Activated CD4-positive, alpha-beta T cell treated with anti-CD3 and anti-CD28 coated beads for 36 hours (primary cell): Measurements from ENCODE around the gene TEX38. TPM values are rescaled to one million over a fixed set of nuclear protein-coding genes. Genes with fewer than 3 reads are reported as not detected.
"Not testable (repeated sequence)": the region's sequence is repeated elsewhere in the genome, so short reads cannot be mapped to it uniquely, and the experiment has no call there.

Source experiments
- ATAC-seq: fragments of 200-7000 bp; cut with Tn5 transposase; one replicate; pipeline ENCODE4 v1.10.0; 2021; ENCODE audit warnings: mild to moderate bottlenecking, moderate library complexity
- CTCF ChIA-PET: fragments of 350-600 bp; sonication (Branson Sonifier 250); formaldehyde crosslinking; loops from one replicate; lab custom pipeline; 2021; ENCODE audit warnings: antibody characterized with exemption; lab: Charles Lee
- POLR2A ChIA-PET: fragments of 350-600 bp; sonication (Branson Sonifier 250); formaldehyde crosslinking; loops from one replicate; lab custom pipeline; 2021; ENCODE audit warnings: antibody characterized with exemption, inconsistent platforms; lab: Charles Lee
- DNase-seq: peaks from one replicate; pipeline ENCODE4 v3.0.0-alpha.2; 2020
- H3K27ac Mint-ChIP-seq: one replicate; pipeline ENCODE4 v1.8.0; 2021; ENCODE audit warnings: mixed read lengths
- H3K27me3 Mint-ChIP-seq: one replicate; pipeline ENCODE4 v1.8.0; 2021; ENCODE audit warnings: mixed read lengths
- H3K36me3 Mint-ChIP-seq: one replicate; pipeline ENCODE4 v1.8.0; 2021; ENCODE audit warnings: low read depth, mixed read lengths
- H3K4me1 Mint-ChIP-seq: one replicate; pipeline ENCODE4 v1.8.0; 2021; ENCODE audit warnings: mixed read lengths
- H3K4me3 Mint-ChIP-seq: one replicate; pipeline ENCODE4 v1.8.0; 2021; ENCODE audit warnings: mild to moderate bottlenecking, moderate library complexity, mixed read lengths
- H3K9me3 Mint-ChIP-seq: one replicate; pipeline ENCODE4 v1.8.0; 2021; ENCODE audit warnings: low read depth, mixed read lengths
- intact Hi-C, 2 experiments: fragments of 100-400 bp; cut with DNase I in 1 of 2; cut with micrococcal nuclease in 1 of 2; formaldehyde crosslinking; loops; one replicate each; pipeline versions ENCODE4 v1.14.2 to v1.15.1; 2022 to 2024; cut with DNase I, micrococcal nuclease
- total RNA-seq, 2 experiments: library from RNA; stranded (reverse); gene quantifications; one replicate each; pipeline ENCODE4 v1.2.3, GENCODE V29; 2021

TEX38 gene
- total RNA-seq, 2 experiments from 2014 or later = 0.18 TPM; not detected in 1

DNA sequence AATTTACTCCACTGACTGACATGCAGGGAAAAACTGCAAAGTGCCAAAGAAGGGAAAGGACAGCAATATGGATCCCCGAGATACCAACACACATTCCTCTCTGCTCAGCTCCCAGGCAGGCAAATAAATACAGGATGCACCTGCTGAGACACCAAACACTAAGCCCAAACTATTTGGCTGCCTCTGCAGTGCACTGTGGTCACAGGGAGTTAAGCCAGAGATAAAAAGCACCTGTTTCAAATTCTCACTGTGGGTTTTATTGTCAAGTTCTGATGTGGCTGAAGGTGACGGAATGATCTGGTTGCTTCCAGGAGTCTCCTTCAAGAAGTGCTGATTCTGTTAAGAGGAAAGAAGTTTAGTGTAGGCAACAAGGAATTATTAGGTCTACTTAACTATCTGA, 17.7 kb downstream of the TEX38 start:
- Mint-ChIP-seq H3K9me3 (no peaks in the 10 kb centered on the region), H3K4me1 (peaks cover 10% of the 10 kb centered on the region), H3K4me3 (no peak overlapping the region), H3K27me3 (no peaks in the 10 kb centered on the region), H3K27ac (no peak overlapping the region), H3K36me3 (peaks cover 49% of the 10 kb centered on the region)
- intact Hi-C loops = no loop called here
- CTCF ChIA-PET = no interaction called here
- DNase-seq (no peak), ATAC-seq (no peak)
- POLR2A ChIA-PET = no interaction called here

DNA sequence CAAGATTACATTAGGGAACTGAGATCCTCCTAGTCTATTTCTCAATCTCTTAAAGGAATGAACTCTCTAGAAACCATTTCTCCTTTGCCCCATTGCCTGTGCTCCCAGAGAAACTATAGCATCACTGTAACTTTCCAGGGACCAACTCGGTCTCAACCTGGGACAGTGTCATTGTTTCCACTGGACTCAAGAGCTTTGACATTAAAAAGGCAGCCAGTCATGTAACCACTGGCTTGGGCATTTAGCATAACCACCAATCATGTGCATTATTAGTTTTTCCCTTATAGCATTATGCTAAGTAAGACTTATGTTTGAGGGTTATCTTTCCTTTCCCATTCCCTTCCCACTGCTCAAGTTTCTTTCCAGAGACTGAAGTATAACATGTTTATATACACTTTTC, 18.2 kb downstream of the TEX38 start:
- ATAC-seq (no peak), DNase-seq (no peak)
- ChIA-PET CTCF (interaction anchor here (0.7 kb wide), 1 partner anchor 83 kb away, joined by 3 read pairs; no protein-coding TSS in a partner anchor), POLR2A (no interaction called here)
- Mint-ChIP-seq H3K9me3 (no peaks in the 10 kb centered on the region), H3K4me1 (peaks cover 7% of the 10 kb centered on the region), H3K4me3 (no peak overlapping the region), H3K27ac (no peak overlapping the region), H3K36me3 (peaks cover 49% of the 10 kb centered on the region), H3K27me3 (no peaks in the 10 kb centered on the region)
- intact Hi-C loops = no loop called here

DNA sequence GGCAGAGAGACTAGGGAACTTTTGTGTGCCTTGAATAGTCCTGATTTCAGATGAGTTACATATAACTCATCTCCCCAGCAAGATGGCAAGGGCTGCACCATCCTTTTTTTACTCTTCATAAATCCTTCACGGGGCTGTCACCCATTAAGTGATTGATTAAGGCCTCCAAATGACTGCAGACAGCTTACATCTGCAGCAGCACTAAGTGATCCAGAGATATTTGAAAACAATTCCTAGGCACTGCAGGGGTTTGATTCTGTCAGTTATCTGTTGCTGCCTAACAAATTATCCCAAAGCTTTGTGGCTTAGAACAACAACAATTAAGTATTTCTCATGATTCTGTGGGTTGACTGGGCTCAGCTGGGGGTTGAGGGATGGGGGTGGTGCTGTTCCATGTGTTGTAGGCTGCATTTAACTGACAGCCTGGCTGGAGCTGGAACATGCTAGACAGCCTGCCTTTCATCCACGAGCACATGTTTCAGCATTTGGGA, 19.3 kb downstream of the TEX38 start:
- no peak for ATAC-seq

DNA sequence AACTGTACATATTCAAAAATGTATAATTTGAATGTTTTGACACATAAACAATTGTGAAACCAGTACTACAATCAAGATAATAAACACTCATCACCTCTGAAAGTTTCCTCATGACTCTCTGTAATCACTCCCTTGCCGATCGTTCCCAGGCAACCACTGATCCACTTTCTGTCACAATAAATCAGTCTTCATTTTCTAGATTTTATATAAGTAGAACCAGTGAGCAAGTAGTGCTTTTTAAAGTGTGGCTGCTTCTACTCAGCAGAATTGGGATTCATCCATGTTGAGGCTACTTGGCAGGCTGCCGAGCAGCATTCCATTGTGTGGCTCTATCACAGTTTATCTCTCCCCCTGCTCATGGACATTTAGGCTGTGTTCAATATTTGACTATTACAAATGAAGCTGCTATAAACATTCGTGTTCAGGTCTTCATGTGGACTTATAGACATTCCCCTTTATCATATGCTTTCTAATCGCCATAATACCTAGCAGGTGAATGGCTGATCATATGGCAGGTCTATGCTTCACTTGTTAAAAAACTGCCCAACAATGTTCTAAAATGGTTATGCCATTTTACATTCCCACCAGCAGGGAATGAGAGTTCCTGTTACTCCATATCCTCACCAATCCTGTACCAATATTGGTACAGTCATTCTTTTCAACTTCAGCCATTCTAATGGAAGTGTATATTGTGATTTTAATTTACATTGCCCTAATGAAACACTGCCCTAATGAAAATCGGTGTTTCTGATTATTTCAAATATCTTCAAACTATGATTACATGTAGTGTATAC, 20.5 kb downstream of the TEX38 start:
- Mint-ChIP-seq H3K36me3 (peaks cover 59% of the 10 kb centered on the region), H3K4me1 (peaks cover 6% of the 10 kb centered on the region), H3K27me3 (no peaks in the 10 kb centered on the region), H3K27ac (no peak overlapping the region), H3K4me3 (no peak overlapping the region), H3K9me3 (no peaks in the 10 kb centered on the region)
- no peak for DNase-seq
- ChIA-PET POLR2A (no interaction called here), CTCF (no interaction called here)
- no peak for ATAC-seq
- intact Hi-C loops = no loop called here

More for the DNA sequence above, 19.3 kb downstream of the TEX38 start:
- POLR2A ChIA-PET = interaction anchor here (0.6 kb wide), 1 partner anchor 9 kb away, joined by 3 read pairs; no protein-coding TSS in a partner anchor
- Mint-ChIP-seq H3K4me3 (no peak overlapping the region), H3K4me1 (peaks cover 6% of the 10 kb centered on the region), H3K9me3 (no peaks in the 10 kb centered on the region), H3K27me3 (no peaks in the 10 kb centered on the region), H3K36me3 (peaks cover 56% of the 10 kb centered on the region), H3K27ac (no peak overlapping the region)
- CTCF ChIA-PET = interaction anchor here (0.5 to 0.8 kb wide), 2 partner anchors 13 to 24 kb away, joined by 3 read pairs; no protein-coding TSS in a partner anchor
- intact Hi-C loops = no loop called here
- DNase-seq = no peak

DNA sequence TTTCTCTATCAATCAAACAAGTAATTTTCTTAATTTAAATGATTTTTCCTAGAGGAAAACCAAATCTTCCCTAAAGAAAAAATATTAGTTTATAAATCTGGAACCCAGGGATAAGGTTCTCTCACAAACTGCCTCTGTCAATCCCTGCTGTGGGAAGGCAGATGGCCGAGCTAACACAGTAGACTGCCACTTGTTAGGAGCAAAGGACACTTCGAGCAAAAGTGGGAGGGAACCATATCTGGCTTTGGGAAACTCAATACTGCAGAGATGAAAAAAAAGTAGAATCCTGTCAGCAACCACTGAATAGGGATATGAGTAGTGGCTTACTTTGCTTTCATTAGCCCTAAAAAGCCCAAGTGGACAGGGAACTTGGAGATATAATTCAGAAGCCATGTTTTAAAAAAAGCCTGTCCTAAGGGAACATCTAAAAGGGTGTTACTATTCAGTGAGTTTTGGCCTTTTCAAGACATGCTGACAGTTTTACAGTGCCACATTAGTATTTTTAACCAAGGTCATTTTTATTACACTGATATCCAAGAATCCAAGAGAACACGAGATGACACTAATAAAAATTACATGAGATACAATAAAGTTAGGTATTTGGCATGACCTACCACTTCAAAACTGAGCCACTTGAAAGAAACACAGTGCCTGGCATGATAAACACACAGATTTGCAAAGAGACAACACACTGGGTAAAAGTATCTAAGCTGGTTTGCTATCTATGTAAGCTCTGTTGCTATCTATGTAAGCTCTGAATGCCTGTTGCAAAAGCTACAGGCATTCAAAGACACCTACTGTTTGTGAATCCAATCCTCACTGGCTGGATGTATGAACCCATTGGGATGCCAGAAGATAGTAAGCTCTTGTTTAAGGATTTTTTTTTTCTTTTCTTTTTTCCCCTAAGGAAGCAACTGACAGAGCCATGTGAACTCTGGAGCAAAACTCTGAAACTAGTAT, 21.4 kb downstream of the TEX38 start:
- CTCF ChIA-PET = interaction anchor here (0.6 to 0.7 kb wide), 2 partner anchors 17 to 145 kb away, joined by 3 read pairs; no protein-coding TSS in a partner anchor
- peaks cover 60% of the 10 kb centered on the region for H3K36me3 Mint-ChIP-seq

DNA sequence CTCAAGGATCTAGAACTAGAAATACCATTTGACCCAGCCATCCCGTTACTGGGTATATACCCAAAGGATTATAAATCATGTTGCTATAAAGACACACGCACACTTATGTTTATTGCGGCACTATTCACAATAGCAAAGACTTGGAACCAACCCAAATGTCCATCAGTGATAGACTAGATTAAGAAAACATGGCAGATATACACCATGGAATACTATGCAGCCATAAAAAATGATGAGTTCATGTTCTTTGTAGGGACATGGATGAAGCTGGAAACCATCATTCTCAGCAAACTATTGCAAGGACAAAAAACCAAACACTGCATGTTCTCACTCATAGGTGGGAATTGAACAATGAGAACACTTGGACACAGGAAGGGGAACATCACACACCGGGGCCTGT, 23.0 kb downstream of the TEX38 start:
- ATAC-seq, H3K9me3 Mint-ChIP-seq, H3K4me3 Mint-ChIP-seq, CTCF ChIA-PET, H3K27ac Mint-ChIP-seq, DNase-seq, H3K27me3 Mint-ChIP-seq, POLR2A ChIA-PET, intact Hi-C loops: not testable (repeated sequence)
- Mint-ChIP-seq H3K36me3 (peaks cover 48% of the 10 kb centered on the region), H3K4me1 (peaks cover 10% of the 10 kb centered on the region)

More for the DNA sequence above, 21.4 kb downstream of the TEX38 start:
- intact Hi-C loops = no loop called here
- no peak for DNase-seq
- POLR2A ChIA-PET = no interaction called here
- no peaks in the 10 kb centered on the region for H3K27me3 Mint-ChIP-seq
- H3K9me3 Mint-ChIP-seq = no peaks in the 10 kb centered on the region
- no peak for ATAC-seq
- H3K4me3 Mint-ChIP-seq = no peak overlapping the region
- H3K27ac Mint-ChIP-seq = no peak overlapping the region
- peaks cover 3% of the 10 kb centered on the region for H3K4me1 Mint-ChIP-seq

DNA sequence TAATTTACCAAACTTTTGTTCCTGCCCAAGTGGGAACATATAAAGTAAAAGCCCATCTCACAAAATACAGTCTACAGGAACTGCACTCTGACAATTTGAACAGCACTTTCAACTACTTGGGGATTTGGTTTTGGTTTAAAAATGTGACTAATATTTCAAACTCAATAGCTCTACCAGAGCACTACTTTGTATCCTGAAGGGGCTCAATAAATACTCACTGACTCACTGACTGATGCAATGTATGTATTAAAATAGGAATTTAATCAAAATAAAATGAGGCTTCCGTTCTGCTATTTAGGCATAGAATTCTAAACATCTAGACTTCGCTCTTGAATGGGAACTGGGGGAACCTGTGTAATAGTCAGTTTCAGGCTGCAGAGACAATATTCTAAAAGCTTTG, 25.4 kb downstream of the TEX38 start:
- ATAC-seq (no peak), DNase-seq (no peak)
- Mint-ChIP-seq H3K27ac (no peak overlapping the region), H3K27me3 (no peaks in the 10 kb centered on the region), H3K9me3 (no peaks in the 10 kb centered on the region), H3K36me3 (peaks cover 41% of the 10 kb centered on the region), H3K4me3 (no peak overlapping the region), H3K4me1 (peaks cover 15% of the 10 kb centered on the region)
- CTCF ChIA-PET = no interaction called here
- intact Hi-C loops = no loop called here
- POLR2A ChIA-PET = no interaction called here

DNA sequence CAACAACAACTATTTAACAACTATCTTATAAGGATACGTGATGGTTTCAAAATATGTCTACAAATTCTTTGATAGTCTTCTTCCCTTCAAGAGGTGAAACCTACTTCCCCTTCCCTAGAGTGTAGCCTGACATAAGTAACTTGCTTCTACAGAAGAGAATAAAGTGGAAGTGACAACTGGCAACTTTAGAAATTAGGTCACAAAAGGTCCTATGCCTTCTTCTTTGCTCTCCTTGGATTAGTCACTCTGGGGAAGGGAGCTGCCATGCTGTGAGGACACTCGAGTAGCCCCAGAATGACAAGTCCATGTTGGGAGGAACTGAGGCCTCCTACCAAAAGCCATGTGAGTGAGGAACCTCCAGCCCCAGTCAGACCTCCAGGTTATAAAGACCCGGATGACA, 28.0 kb downstream of the TEX38 start:
- ChIA-PET POLR2A (no interaction called here), CTCF (interaction anchor here (1.2 to 2.8 kb wide), 3 partner anchors 12 to 21 kb away, joined by 3 to 10 read pairs (median 3); no protein-coding TSS in a partner anchor)
- Mint-ChIP-seq H3K4me1 (peaks cover 24% of the 10 kb centered on the region), H3K36me3 (peaks cover 41% of the 10 kb centered on the region), H3K9me3 (no peaks in the 10 kb centered on the region), H3K27ac (no peak overlapping the region), H3K4me3 (no peak overlapping the region), H3K27me3 (no peaks in the 10 kb centered on the region)
- DNase-seq (no peak), ATAC-seq (peak; percentile 23)
- intact Hi-C loops = no loop called here

DNA sequence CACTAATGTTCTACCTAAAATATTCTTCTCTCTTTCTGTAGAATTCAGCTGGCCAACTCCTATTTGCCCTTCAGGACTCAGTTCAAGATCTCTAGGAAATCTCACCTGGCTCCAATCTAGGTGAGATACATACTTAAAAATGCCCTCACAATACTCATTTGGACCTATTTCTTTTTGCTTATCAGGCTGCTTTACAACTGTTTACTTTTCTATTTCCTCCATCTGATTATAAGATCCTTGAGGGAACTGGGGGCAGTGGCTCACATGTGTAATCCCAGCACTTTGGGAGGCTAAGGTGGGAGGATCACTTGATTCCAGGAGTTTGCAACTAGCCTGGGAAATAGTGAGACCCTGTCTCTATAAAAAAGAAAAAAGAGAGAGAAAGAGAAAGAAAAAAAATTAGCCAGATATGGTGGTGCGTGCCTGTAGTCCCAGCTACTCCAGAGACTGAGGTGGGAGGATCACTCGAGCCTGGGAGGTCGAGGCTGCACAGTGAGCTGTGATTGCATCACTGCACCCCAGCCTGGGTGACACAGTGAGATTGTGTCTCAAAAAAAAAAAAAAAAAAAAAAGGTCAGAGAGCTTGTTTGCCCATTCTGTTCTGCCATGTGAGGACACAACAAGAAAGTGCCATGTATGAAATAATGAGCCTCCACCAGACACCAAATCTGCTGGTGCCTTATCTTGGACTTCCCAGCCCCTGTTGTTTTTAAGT, 32.4 kb downstream of the TEX38 start:
- no peaks in the 10 kb centered on the region for H3K9me3 Mint-ChIP-seq
- no peak for DNase-seq
- CTCF ChIA-PET = interaction anchor here (0.8 kb wide), 1 partner anchor 13 kb away, joined by 3 read pairs; no protein-coding TSS in a partner anchor
- H3K27me3 Mint-ChIP-seq = no peaks in the 10 kb centered on the region
- peaks cover 21% of the 10 kb centered on the region for H3K4me1 Mint-ChIP-seq
- intact Hi-C loops = no loop called here
- ATAC-seq = no peak
- H3K4me3 Mint-ChIP-seq = no peak overlapping the region
- H3K27ac Mint-ChIP-seq = peak overlapping the region; percentile 19
- POLR2A ChIA-PET = no interaction called here
- H3K36me3 Mint-ChIP-seq = peaks cover 34% of the 10 kb centered on the region

DNA sequence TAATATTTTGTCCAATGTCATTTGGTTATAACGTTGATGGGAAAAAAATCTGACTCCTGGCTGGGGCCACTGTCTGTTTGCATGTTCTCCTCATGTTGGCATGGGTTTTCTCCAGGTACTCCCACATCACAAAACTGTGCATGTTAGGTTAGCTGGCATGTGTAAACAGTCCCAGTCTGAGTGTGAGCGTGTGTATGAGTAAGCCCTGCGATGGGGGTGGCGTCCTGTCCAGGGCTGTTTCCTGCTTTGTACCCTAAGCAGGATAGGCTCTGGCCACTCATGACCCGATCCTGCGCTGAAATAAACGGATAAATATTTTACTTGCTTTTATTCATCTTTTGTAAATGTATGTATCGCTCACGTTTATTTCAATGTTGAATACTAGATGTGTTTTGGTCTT, 33.8 kb downstream of the TEX38 start:
- intact Hi-C loops = no loop called here
- no peaks in the 10 kb centered on the region for H3K27me3 Mint-ChIP-seq
- ATAC-seq (peak; percentile 51), DNase-seq (no peak)
- H3K9me3 Mint-ChIP-seq = no peaks in the 10 kb centered on the region
- H3K36me3 Mint-ChIP-seq = peaks cover 39% of the 10 kb centered on the region
- CTCF ChIA-PET = no interaction called here
- H3K4me3 Mint-ChIP-seq = no peak overlapping the region
- POLR2A ChIA-PET = no interaction called here
- H3K4me1 Mint-ChIP-seq = peaks cover 17% of the 10 kb centered on the region
- no peak overlapping the region for H3K27ac Mint-ChIP-seq

DNA sequence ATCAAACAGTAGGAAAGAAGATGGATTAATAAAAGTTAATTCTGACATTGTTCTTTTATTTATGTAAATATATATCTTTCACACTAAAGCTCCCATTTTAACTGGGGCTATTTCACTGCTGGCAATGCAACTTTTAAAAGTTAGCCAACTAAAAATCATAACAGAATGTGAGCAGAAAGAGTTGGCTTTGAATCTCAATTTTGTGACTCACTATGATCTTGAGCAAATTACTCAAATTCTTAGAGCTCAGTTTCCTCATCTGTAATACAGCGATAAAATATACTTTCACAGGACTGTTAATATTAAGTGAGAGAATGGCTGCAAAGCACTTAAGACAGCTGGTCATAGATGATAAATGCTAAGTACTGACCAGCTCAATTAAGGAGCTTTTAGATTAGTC, 36.5 kb downstream of the TEX38 start:
- Mint-ChIP-seq H3K27me3 (no peaks in the 10 kb centered on the region), H3K36me3 (peaks cover 45% of the 10 kb centered on the region), H3K4me3 (no peak overlapping the region), H3K9me3 (no peaks in the 10 kb centered on the region), H3K4me1 (peaks cover 19% of the 10 kb centered on the region), H3K27ac (no peak overlapping the region)
- ATAC-seq (no peak), DNase-seq (no peak)
- intact Hi-C loops = no loop called here
- CTCF ChIA-PET = interaction anchor here (0.6 to 1.9 kb wide), 7 partner anchors 10 to 261 kb away, joined by 3 to 7 read pairs (median 4); partner anchors contain the start of gene MKNK1
- POLR2A ChIA-PET = no interaction called here
